Subcutaneous adipose tissue (tissue), 4 donors: ENCODE results near the gene NCMAP. TPM values are rescaled to one million over a fixed set of nuclear protein-coding genes. Genes with fewer than 3 reads are reported as not detected.

Source experiments
- total RNA-seq, 4 donors: library from RNA; depleted of rRNA; stranded (reverse); fragments of >200 nt; gene quantifications; one replicate each; pipeline ENCODE4 v1.1.0, GENCODE V29; 2016
- TF ChIP-seq, protein P1 (sequence below): fragments of 450-650 bp; IDR thresholded peaks from one replicate; pipeline ENCODE4 v1.5.1; 2016; ENCODE audit warnings: low read depth, mild to moderate bottlenecking, control low read depth, antibody characterized with exemption, moderate library complexity

The NCMAP gene
- total RNA-seq, 4 donors from 2014 or later: 0.22 to 0.33 TPM; not detected in 2

DNA sequence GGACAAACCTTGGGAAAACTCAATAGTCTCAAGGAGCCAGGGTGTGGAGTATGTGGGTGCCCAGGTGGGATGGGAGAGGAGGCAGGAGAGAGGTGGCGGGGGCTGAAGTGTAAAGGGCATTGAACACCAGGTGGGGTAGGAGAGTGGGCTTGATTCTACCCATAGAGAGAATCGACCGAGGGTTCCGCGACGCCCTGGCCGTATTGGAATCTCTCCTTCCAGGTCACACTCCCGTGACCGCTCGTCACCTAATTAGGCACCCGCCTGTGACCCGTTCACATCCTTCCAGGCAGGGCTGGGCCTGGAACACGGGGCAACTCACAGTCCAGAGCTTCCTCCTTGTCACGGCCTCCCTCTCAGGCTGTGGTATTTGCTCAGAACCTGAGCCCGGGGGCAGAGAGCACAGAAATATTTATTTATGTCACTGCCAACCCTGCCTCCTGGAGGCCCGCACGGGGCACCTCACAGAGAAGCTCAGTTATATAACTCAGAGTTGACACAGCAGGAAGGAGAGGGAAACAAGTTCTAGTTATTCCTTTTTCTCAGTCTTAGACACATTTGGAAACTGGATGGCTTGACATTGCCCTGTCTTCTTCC, 12.0 kb downstream of the NCMAP start:
- TF ChIP-seq, protein P1, sequence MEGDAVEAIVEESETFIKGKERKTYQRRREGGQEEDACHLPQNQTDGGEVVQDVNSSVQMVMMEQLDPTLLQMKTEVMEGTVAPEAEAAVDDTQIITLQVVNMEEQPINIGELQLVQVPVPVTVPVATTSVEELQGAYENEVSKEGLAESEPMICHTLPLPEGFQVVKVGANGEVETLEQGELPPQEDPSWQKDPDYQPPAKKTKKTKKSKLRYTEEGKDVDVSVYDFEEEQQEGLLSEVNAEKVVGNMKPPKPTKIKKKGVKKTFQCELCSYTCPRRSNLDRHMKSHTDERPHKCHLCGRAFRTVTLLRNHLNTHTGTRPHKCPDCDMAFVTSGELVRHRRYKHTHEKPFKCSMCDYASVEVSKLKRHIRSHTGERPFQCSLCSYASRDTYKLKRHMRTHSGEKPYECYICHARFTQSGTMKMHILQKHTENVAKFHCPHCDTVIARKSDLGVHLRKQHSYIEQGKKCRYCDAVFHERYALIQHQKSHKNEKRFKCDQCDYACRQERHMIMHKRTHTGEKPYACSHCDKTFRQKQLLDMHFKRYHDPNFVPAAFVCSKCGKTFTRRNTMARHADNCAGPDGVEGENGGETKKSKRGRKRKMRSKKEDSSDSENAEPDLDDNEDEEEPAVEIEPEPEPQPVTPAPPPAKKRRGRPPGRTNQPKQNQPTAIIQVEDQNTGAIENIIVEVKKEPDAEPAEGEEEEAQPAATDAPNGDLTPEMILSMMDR: no peak

DNA sequence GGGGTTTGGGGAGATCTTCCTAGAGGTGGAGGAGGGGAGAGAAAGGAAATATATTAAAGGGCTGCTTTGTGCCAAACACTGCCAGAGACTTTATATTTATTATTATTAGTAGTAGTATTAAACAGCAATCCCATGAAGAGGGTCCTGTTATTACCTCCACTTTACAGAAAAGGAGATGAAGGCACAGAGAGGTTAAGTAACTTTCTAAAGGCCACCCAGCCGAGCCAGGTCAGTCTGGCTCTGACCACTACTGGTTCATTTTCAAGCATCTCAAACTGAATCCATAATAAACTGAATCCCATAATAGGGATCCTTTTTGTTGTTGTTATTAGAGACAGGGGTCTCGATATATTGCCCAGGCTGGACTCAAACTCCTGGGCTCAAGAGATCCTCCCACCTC, 12.6 kb downstream of the NCMAP start:
- TF ChIP-seq, protein P1: no peak

DNA sequence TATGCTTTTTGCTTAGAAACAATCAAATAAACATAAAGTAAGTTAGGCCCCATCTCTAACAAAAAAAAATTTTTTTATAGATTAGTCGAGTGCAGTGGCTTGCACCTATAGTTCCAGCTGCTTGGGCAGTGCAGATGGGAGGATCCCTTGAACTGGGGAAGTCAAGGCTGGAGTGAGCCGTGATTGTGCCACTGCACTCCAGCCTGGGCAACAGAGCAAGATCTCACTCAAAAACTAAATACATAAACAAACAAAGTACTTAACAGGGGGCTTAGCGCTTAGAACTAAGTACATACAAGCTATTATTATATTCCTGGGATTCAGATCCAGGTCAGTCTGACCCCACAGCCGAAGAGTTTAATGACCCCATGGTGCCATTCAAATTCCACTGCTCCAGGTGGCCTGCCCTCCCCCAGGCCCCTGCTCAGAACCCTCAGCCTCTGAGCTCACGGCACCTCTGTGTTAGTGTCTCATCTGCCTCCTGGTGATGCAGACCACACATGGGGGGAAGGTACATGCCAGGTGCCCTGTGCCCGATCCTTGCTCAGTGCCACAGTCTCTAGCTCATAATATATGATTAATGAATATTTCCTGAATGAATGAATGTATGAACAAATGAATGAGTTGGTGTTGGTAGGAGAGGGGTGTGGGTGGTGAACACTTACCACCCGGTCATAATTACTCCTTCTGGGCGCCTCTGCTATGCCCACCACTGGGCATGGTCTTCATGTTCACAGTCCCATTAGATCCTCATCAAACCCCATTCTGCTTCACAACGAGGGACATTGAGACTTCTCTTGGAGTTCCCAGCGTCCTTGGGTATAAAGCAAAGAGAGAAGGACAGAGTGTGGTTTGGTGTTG, 14.6 kb downstream of the NCMAP start:
- TF ChIP-seq, protein P1: no peak

DNA sequence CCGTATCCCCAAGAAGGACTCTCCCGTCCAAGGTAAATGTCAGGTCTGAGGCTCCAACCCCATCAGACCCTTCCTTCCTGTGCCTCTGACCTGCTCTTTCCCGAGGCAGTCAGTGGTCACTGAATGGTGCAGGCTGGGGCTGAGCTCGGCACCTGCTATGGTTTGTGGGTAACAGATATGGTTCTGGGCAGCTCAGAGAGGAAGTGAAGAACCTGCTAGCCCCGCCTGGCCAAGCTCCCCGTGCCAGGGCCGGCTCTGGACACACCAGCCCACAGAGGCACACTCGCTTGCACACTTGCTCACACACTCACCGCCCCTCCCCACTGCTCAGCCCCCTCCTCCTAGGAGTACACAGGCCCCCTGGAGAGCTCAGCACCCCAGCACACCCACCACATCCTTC, 16.4 kb downstream of the NCMAP start:
- TF ChIP-seq, protein P1: no peak

DNA sequence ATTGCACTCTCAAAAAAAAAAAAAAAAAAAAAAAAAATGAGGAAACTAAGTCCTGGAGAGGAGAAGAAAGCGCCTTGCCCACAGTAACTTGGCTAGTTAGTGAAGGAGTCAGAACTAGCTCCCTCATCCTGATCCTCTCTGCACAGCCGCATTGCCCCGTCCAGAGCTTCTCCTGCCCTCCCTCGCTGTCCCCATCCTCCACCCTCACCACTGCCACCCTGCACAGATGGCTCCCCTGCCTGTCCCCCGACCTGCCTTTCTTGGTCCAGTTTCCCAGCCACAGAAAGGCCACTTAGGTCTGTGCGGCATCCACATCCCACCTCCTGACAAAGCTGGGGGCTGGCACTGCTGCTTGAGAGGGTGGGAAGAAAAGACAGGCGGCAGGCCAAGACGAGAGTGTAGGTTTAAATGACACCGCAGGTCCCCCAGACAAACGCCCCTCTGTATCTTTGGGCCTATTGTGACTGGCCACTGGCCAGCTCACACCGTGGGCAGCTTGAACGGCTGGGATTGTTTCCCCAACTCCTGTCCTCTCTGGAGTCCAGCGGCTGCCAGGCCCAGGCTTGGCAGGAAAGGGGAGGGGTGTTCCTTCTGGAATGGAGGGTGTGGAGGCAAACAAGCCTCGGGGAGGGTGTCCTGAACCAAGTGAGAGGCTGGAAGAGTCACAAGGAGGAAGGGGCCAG, 20.2 kb downstream of the NCMAP start:
- TF ChIP-seq, protein P1: no peak

DNA sequence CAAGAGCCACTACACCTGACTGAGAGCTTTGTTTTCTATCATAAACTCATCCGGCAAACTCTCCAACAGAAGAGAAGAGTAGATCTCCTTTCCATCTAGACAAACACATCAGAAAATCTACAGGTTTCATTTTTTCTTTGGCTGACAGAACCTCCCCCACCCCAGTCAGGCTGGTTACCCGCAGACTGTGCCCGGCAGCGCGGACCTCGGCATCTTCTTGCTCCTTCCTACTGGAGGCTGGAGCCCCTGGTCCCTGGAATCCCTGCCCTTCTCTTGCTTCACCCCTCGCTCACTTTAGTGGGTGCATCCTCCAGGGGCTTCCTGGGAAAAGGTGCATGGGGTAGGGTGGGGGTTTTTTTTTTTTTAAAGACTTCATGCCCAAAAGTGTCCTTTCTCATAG, 23.0 kb downstream of the NCMAP start:
- TF ChIP-seq, protein P1: no peak

DNA sequence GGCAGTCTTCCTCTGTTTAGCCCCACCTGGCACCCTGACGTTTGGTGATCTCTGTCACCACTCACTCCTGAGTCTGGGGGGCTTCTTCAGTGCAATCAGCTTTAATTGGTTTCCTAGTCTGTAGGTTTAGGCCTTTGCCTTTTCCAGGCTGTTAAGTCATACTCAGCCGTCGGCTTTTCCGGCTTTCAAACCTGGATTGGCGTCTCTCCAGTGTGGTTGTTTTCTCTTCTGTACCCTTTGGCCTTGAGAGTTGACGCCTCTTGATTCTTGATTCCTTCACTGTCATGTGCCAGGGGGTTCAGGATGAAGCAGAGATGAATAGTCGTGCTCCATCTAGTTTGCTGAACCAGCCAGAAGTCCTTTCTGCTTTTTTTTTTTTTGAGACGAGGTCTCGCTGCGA, 24.9 kb downstream of the NCMAP start:
- TF ChIP-seq, protein P1: no peak
